OCI-LY7 (cell line): ENCODE results near the gene XPNPEP3. TPM values are rescaled to one million over a fixed set of nuclear protein-coding genes. Genes with fewer than 3 reads are reported as not detected.

Experiments
- BruUV-seq: library from RNA; stranded (reverse); fragments of 400-500 nt; replicated peaks from 2 replicates; lab custom pipeline; 2021; lab: Mats Ljungman, UMichigan
- CTCF ChIA-PET: fragments of 300-600 bp; sonication (Branson Sonifier 250); formaldehyde crosslinking; loops from one replicate; lab custom pipeline; 2022; ENCODE audit warnings: antibody characterized with exemption; ENCODE audit not compliant: unreplicated experiment; lab: Charles Lee
- POLR2A ChIA-PET: fragments of 300-600 bp; sonication (Branson Sonifier 250); formaldehyde crosslinking; loops from one replicate; lab custom pipeline; 2022; ENCODE audit warnings: antibody characterized with exemption; lab: Charles Lee
- DNase-seq: peaks from one replicate; pipeline ENCODE4 v3.0.0-alpha.2; 2015; ENCODE audit warnings: low spot score
- H2AFZ ChIP-seq: fragments of 200-600 bp; sonication (generic), shearing (Covaris generic); 2 replicates; pipeline ENCODE4 v1.6.1; 2014; ENCODE audit warnings: mild to moderate bottlenecking, antibody characterized with exemption, low read length, moderate library complexity
- H3K27ac ChIP-seq: fragments of 200-600 bp; sonication (generic); 2 replicates; pipeline ENCODE4 v1.5.1; 2014; ENCODE audit warnings: mixed run types, low read depth, mild to moderate bottlenecking, moderate library complexity, low read length, inconsistent platforms; ENCODE audit not compliant: poor library complexity, severe bottlenecking
- H3K36me3 ChIP-seq: fragments of 200-600 bp; sonication (generic); 2 replicates; pipeline ENCODE4 v1.6.1; 2014; ENCODE audit warnings: mild to moderate bottlenecking, antibody characterized with exemption, low read length, moderate library complexity, mixed read lengths; ENCODE audit not compliant: insufficient read depth
- H3K4me1 ChIP-seq: fragments of 200-600 bp; sonication (generic); 2 replicates; pipeline ENCODE4 v1.5.1; 2014; ENCODE audit warnings: mild to moderate bottlenecking, low read length; ENCODE audit not compliant: insufficient read depth, poor library complexity, severe bottlenecking
- H3K4me2 ChIP-seq: fragments of 200-600 bp; sonication (generic); 2 replicates; pipeline ENCODE4 v1.6.1; 2014; ENCODE audit warnings: mild to moderate bottlenecking, low read length
- H3K4me3 ChIP-seq: fragments of 200-600 bp; sonication (generic); 2 replicates; pipeline ENCODE4 v1.5.1; 2014; ENCODE audit warnings: mild to moderate bottlenecking, low read depth, low read length; ENCODE audit not compliant: poor library complexity, severe bottlenecking
- H3K79me2 ChIP-seq: fragments of 200-600 bp; sonication (generic); 2 replicates; pipeline ENCODE4 v1.6.1; 2016; ENCODE audit warnings: low read depth, mild to moderate bottlenecking, low read length, moderate library complexity, mixed read lengths; ENCODE audit not compliant: insufficient read depth
- H3K9me2 ChIP-seq: fragments of 200-600 bp; sonication (generic); 2 replicates; pipeline ENCODE4 v1.6.1; 2016; ENCODE audit warnings: mild to moderate bottlenecking, low read length, mixed read lengths; ENCODE audit not compliant: insufficient read depth
- H3K9me3 ChIP-seq: fragments of 200-600 bp; sonication (generic); 2 replicates; pipeline ENCODE4 v1.6.1; 2014; ENCODE audit warnings: mild to moderate bottlenecking, mixed run types, low read length, mixed read lengths
- H4K20me1 ChIP-seq: fragments of 200-600 bp; sonication (generic); 2 replicates; pipeline ENCODE4 v1.6.1; 2014; ENCODE audit warnings: mild to moderate bottlenecking, antibody characterized with exemption, low read length, moderate library complexity, mixed read lengths; ENCODE audit not compliant: insufficient read depth
- CTCF ChIP-seq: fragments of 200-600 bp; sonication (generic); conservative IDR thresholded peaks from 2 replicates; pipeline ENCODE4 v1.5.1; 2014; ENCODE audit warnings: mild to moderate bottlenecking, antibody characterized with exemption, low read length, moderate library complexity, mixed read lengths
- EZH2phosphoT487 ChIP-seq: fragments of 200-600 bp; sonication (generic); IDR thresholded peaks from 2 replicates; pipeline ENCODE4 v1.6.1; 2018; ENCODE audit warnings: low read depth, borderline replicate concordance, mild to moderate bottlenecking, mixed run types, antibody characterized with exemption, low read length, moderate library complexity, mixed read lengths
- intact Hi-C: fragments of 100-400 bp; cut with micrococcal nuclease; formaldehyde crosslinking; loops from one replicate; pipeline ENCODE4 v1.10.0; 2022; ENCODE audit not compliant: unreplicated experiment
- total RNA-seq, 2 experiments: library from RNA; depleted of rRNA in 1 of 2; stranded (reverse); fragments of >200 nt in 1 of 2; shearing (Covaris generic) in 1 of 2; gene quantifications; 2 replicates each; pipeline ENCODE4 v1.2.3, GENCODE V29; 2014 to 2022

Gene XPNPEP3
- total RNA-seq, 2 experiments from 2014 or later = 12.2 to 22.4 TPM

- Histone ChIP-seq H3K4me1 (no peaks in the 10 kb centered on the region), H2AFZ (no peak overlapping the region), H3K9me3 (no peaks in the 10 kb centered on the region), H4K20me1 (no peaks in the 10 kb centered on the region), H3K9me2 (no peaks in the 10 kb centered on the region), H3K36me3 (peaks cover 15% of the 10 kb centered on the region; the same call in 1 of the 2 replicates), H3K4me2 (no peak overlapping the region), H3K79me2 (no peaks in the 10 kb centered on the region), H3K27ac (no peak overlapping the region), H3K4me3 (no peak overlapping the region)
- BruUV-seq = no TSS peak
- no peak for DNase-seq
- TF ChIP-seq CTCF = no peak
- TF ChIP-seq EZH2phosphoT487 = no peak
- POLR2A ChIA-PET = no interaction called here
- CTCF ChIA-PET = no interaction called here
- intact Hi-C loops = no loop called here
Observed at GRCh38 chr22:40932396-40932795, 75.4 kb downstream of the XPNPEP3 start.

GRCh38 chr22:40939202-40939601, 82.3 kb downstream of the XPNPEP3 start:
- no peak for DNase-seq
- BruUV-seq = no TSS peak
- 0 out of 2 replicates have a peak, but pooled peaks cover 1% of the 10 kb centered on the region for H3K36me3 ChIP-seq
- H3K27ac ChIP-seq = no peak overlapping the region
- H3K4me2 ChIP-seq = no peak overlapping the region
- no peaks in the 10 kb centered on the region for H3K9me2 ChIP-seq
- no peaks in the 10 kb centered on the region for H4K20me1 ChIP-seq
- H3K4me3 ChIP-seq = no peak overlapping the region
- no peaks in the 10 kb centered on the region for H3K9me3 ChIP-seq
- intact Hi-C loops = no loop called here
- H3K79me2 ChIP-seq = no peaks in the 10 kb centered on the region
- H3K4me1 ChIP-seq = peaks cover 30% of the 10 kb centered on the region
- TF ChIP-seq EZH2phosphoT487 (no peak), CTCF (no peak)
- H2AFZ ChIP-seq = no peak overlapping the region
- ChIA-PET POLR2A (no interaction called here), CTCF (no interaction called here)

- intact Hi-C loops = loop anchor here (1.0 to 5.0 kb wide), 3 partner anchors 71 to 140 kb away; no protein-coding TSS in a partner anchor
- peak; percentile 99 for DNase-seq
Observed at GRCh38 chr22:40950962-40951794, 94.2 kb downstream of the XPNPEP3 start, which contains the start of gene RBX1. Gene RBX1 (plus strand): TSS chr22:40951378. CDS start chr22:40951399, 21 bp downstream.

More at GRCh38 chr22:40950962-40951794, 94.2 kb downstream of the XPNPEP3 start, which contains the start of gene RBX1:
- Histone ChIP-seq H3K4me2 (peak within 1 kb of the TSS; percentile 86), H3K27ac (peak within 1 kb of the TSS; percentile 59), H3K36me3 (peaks cover 32% of the 10 kb centered on the region), H2AFZ (peak within 1 kb of the TSS; percentile 69), H3K9me3 (no peaks in the 10 kb centered on the region), H3K79me2 (peaks cover 45% of the 10 kb centered on the region), H3K4me1 (peaks cover 18% of the 10 kb centered on the region), H4K20me1 (no peaks in the 10 kb centered on the region), H3K9me2 (no peaks in the 10 kb centered on the region), H3K4me3 (peak within 1 kb of the TSS; percentile 95)
- no peak for TF ChIP-seq EZH2phosphoT487
- TF ChIP-seq CTCF = no peak
- ChIA-PET CTCF (interaction anchor here (0.6 kb wide), 1 partner anchor 286 kb away, joined by 3 read pairs; no protein-coding TSS in a partner anchor), POLR2A (interaction anchor here (0.6 to 2.2 kb wide), 9 partner anchors 9 to 350 kb away, joined by 3 to 6 read pairs (median 3); partner anchors contain the start of gene ZC3H7B)
- BruUV-seq = no TSS peak
